HG03175 (cell line): Measurements from ENCODE around the gene ACTN3.
"Not testable (repeated sequence)": the region's sequence is repeated elsewhere in the genome, so short reads cannot be mapped to it uniquely, and the experiment has no call there.

Experiments
- ATAC-seq: cut with Tn5 transposase; IDR thresholded peaks from one replicate; pipeline ENCODE4 v1.9.1; 2021; ENCODE audit warnings: mild to moderate bottlenecking, moderate library complexity; ENCODE audit not compliant: unreplicated experiment

The ACTN3 gene

DNA sequence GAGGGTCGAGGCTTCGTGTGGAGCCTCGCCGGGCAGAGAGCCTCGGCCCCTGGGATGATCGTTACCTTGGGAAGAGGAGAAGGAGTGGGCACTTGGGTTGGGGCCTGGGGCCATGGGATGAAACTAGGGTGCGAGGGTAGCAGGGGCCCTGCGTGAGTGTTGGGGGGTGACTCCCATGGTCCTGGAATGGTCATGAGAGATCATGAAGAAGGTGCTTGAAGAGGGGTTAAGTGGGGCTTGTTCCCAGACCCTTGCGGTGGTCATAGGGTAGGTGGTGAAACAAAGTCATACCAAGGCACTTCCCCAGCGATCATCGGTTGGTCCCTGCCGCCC lies 46.6 kb downstream of the ACTN3 start:
- ATAC-seq = no peak

DNA sequence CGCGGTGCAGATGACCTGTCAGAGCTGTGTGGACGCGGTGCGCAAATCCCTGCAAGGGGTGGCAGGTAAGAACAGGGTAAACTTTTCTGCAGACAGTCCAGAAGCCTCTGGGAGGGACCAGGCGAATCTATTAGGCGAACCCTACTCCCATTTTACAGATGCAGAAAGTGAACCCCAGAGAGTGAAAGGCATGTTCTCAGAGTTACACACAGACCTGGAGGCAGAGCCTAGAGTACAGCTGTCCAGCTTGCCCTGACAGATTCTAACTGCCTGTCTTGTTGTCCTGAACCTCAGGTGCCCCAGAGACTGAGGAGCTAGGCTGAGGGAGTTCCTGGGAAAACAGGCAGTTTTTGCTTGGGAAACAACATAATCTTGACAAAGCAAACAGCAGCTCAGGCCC lies 46.9 kb downstream of the ACTN3 start:
- ATAC-seq = no peak

DNA sequence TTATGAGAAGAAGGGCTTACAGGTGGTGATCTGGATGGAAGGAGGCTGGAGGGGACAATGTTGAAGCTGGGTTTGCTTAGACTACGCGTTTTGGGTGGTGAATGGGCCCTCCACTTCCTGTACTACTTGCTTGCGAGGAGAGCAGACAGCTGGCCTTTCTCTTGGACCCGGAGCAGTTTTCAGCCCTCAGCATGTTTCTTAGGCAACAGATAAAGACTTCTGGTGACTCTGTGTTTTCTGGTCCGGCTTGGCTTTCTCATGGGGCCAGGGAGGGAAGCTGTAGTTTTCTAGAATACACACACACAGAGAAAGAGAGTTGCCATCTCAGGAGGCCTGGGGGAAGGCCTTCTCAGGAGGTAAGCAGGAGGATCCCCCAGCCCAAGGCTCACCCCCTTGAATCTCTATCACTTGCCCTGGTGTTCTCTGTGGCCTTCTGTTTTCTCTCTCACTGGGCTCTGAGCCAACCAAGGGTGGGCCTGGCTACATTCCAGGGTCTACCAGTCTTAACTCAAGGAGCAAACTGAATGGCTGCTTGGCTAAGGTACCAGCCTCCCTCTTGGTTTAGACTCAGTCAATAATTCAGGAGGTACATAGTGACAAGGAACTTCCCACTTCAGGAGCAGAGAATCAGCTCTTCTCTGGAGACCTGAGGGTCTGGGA lies 48.7 kb downstream of the ACTN3 start:
- ATAC-seq = no peak

DNA sequence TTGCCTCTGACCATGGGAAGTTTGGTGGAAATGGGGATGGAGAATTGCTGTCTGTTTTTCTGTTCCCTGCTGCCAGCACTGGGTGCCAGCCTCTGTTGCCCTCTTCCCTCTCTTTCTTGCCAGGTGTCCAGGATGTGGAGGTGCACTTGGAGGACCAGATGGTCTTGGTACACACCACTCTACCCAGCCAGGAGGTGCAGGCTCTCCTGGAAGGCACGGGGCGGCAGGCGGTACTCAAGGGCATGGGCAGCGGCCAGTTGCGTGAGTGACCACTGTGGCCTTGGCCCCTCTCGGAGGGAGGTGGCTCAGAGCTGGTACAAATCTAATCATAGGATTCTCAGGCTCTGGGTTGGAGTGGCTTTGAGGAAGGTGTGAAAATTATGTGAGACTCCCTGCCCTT lies 52.3 kb downstream of the ACTN3 start:
- no peak for ATAC-seq

DNA sequence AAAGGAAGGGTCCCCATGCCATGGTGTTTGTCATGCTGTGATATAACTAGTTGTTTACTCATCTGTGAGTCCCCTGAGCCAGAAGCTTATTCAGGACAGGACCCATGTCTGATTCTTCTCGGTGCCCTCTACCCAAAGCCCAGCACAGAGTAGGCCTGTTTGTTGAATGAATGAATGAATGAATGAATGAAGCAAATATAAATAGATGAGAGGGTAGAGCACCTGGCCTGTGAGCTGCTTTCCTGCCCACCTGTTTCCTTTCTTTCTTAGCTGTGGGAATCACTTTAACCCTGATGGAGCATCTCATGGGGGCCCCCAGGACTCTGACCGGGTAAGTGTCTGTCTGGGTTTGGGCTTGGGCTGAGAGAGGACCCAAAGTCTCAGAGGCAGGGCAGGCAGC lies 53.5 kb downstream of the ACTN3 start:
- no peak for ATAC-seq

DNA sequence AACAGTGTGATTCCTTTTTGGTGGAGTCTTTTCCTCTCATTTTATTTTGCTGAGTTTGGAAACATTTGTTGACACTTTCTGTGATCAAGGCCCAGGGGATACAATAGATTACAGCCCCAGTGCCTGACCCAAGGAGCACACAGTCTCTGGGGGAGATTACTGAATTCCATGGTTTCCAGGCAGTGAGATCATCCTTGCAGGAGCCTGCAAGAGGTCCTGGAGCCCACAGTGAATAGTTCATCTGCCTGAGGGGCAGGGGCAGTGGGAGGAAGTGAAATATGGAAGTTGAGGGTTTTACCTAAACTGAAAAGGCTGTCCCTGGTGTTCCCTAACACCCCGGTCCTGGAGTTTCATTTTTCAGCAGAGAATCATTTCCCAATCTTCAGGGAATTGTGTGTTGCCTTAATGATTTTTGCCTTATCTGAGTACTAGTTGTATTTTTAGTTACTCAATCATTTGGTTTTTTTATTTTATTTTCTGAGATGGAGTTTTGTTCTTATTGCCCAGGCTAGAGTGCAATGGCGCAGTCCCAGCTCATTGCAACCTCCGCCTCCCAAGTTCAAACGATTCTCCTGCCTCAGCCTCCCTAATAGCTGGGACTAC lies 54.0 kb downstream of the ACTN3 start:
- no peak for ATAC-seq

DNA sequence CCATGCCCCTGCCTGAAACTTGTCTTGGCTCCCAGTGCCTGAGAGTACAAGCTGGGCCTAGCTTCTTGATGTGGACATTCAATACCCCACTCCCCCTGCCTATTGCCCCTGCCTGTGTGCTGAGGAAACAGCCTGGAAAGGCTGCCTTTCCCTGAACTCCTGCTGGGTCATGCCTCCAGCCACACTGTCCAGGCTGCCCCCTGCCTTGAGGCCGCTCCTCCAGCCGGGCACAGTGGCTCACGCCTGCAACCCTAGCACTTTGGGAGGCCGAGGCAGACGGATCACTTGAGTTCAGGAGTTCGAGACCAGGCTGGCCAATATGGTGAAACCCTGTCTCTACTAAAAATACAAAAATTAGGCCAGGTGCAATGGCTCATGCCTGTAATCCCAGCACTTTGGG lies 56.4 kb downstream of the ACTN3 start:
- ATAC-seq = no peak

DNA sequence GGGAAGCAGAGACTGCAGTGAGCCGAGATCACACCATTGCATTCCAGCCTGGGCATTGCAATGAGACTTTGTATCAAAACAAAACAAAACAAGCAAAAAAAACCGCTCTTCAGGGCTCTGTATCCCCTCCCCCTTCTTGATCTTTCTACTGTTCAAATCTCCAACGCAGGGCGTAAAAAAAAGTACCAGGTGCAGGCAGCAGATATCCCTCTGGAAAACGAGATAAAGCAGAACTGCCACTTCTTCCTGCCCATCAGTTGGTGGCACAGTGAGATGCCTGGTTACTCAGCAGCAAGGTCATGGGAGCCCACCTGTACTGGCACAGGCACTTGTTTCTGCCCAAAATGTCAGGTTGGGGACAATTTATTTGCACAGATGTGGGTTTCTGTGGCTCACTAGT lies 57.5 kb downstream of the ACTN3 start:
- no peak for ATAC-seq

DNA sequence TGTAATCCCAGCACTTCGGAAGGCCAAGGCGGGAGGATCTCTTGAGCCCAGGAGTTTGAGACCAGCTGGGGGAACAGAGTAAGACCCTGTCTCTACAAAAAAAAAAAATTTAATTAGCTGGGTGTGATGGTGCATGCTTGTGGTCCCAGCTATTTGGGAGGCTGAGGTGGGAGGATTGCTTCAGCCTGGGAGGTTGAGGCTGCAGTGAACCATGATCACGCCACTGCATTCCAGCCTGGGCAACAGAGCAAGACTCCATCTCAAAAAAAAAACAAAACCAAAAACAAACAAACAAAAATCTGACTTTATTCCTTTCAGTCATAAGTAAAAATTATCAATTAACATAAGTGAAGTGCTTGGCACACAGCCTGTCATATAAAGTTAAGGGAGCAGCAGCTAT lies 59.9 kb downstream of the ACTN3 start:
- not testable (repeated sequence) for ATAC-seq

DNA sequence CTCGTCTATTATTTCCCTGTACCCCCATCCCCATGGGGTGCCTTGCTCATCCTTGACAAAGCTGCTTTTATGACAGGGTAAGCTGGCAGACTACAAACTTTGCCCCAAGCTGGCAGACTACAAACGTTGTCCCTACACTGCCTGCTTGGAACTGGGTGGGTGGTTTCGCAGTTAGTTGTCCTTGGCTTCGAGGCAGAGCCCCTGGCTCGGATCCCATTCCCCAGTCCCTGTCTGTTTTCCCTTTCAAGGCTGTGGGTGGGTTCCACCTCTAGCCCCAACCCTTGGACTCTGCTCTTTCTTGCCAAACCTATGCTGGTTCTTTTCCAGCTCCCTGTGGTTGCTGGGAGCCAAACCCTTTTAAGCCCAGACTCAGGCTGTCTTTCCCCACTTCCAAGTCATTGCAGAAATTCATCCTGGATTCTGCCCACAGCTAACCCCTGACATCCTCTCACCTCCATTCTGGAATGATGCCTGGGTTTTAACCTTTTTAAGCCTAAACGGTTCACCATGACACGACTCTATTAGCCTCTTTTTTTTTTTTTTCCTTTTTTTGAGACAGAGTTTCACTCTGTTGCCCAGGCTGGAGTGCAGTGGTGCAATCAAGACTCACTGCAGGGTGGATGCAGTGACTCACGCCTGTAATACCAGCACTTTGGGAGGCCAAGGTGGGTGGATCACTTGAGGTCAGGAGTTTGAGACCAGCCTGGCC lies 60.6 kb downstream of the ACTN3 start:
- no peak for ATAC-seq

DNA sequence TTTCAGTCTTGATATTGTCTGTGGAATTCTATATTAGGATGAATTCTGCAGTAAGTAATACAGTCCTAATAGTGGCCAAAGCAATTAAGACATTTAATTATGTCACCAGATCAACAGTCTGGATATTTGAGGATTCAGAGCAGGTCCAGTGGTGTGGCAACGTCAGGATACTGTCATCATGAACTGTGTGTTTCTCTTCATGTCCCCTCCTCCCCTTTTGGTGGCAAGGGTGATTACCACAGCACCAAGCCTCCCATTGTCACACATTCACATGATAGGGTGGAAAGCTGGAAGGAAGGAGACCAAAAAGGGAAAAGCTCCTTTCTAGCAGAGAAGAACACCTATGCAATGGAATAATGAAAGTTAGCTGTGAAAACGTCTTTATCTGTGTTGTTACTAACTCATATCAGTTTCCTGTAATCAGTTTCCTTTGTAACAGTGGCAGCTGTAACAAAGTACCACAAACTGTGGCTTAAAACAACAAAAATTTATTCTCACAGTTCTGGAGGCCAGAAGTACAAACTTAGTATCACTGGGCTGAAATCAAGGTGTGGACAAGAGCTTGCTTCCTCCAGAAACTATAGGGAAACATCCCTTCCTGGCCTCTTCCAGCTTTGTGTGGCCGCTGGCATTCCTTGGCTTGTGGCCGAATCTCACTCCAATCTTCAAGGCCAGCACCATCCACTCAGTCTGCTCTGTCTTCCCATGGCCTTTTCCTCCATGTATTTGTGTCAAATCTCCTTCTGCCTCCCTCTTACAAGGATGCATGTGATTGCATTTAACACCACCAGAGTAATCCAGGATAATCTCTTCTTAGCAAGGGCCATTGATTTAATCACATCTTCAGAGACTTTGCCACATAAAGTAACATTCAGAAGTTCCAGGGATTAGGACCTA lies 63.3 kb downstream of the ACTN3 start:
- no peak for ATAC-seq

DNA sequence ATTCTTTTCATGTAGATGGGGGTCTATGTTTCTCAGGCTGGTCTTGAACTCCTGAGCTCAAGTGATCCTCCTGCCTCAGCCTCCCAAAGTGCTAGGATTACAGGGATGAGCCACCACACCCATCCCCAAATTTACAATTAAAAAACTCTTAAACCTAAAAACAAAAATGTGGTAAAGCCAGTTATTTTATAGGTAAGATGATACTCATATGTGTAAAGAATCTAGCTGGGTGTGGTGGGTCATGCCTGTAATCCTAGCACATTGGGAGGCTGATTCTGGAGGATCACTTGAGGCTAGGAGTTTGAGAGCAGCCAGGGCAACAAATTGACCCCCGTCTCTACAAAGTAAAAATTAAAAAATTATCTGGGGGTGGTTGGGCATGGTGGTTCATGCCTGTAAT lies 65.8 kb downstream of the ACTN3 start:
- no peak for ATAC-seq
